ENCODE results near the gene LPCAT2. TPM values are rescaled to one million over a fixed set of nuclear protein-coding genes. Genes with fewer than 3 reads are reported as not detected.

LPCAT2 gene
- total and polyA plus RNA-seq, 2 of the 13 experiments (the other 11 are each of a cell fraction or from before 2014, with no cell fraction given), result 9.9 to 17.6 TPM

DNA sequence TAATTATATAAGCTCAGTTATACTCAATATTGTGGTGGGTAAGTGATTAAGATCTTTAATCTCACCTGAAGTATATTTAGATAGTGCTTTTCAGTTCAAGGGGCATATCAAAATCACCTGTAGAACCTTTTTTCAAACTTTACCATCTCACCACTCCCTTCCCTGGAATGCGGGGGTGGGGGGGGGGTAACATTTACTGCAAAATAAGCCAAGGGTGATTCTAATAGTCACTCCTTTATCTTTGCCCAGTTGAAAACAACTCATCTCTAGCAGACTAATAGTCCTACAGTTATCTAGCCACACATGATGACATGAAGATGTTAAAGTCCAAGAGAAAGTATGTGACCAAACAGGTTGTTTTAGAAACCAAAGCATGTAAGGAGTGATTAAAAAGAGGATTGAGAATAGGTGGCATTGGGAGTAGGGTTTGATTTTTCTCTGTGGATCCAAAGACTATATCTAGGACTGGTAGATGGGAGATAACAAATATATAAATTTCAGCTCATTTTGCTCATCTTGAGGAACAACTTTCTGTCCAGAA lies 21.5 kb downstream of the LPCAT2 start:
- DNase-seq (ENCODE audit: low spot score) (no peak), FAIRE-seq (no peak), ATAC-seq (no peak)
- intact Hi-C loops (cut with micrococcal nuclease; ENCODE audit: unreplicated experiment), result no loop called here
- H3K9me3 ChIP-seq (ENCODE audit: low read length), result no peaks in the 10 kb centered on the region
- ChIA-PET CTCF (ENCODE audit: low intra/inter-chr PET ratio, low total read pairs) (no interaction called here), POLR2A (no interaction called here)
- no peak overlapping the region for H3K9ac ChIP-seq (ENCODE audit: insufficient read depth, low read depth, low read length)
- no peaks in the 10 kb centered on the region for H4K20me1 ChIP-seq (ENCODE audit: insufficient read depth, low read length)
- no peak overlapping the region for H3K4me3 ChIP-seq (replicated peaks in 1 of 3; ENCODE audit: insufficient read depth in 1 of 3, low read depth in 2 of 3, low read length in 3 of 3)
- in situ Hi-C loops (cut with HindIII; ENCODE audit: extremely low pct_ligation_motif_present, low pct_unique_long_range_greater_than_20kb), result no loop called here
- TF ChIP-seq ZNF646 (CRISPR knock-in tag; IDR thresholded peaks at IDR 0.05) (no peak), ZNF678 (CRISPR knock-in tag; IDR thresholded peaks at IDR 0.05) (no peak), ZNF251 (CRISPR knock-in tag; IDR thresholded peaks at IDR 0.05) (no peak), ZNF768 (CRISPR knock-in tag; IDR thresholded peaks at IDR 0.05) (no peak), HOMEZ (CRISPR knock-in tag; IDR thresholded peaks at IDR 0.05; ENCODE audit: low read depth) (no peak), ZNF264 (CRISPR knock-in tag; IDR thresholded peaks at IDR 0.05) (no peak), NFATC3 (CRISPR knock-in tag; IDR thresholded peaks at IDR 0.05) (no peak), ZNF850 (CRISPR knock-in tag; conservative IDR thresholded peaks at IDR 0.05) (no peak), ZBTB2 (CRISPR knock-in tag; IDR thresholded peaks at IDR 0.05; ENCODE audit: low read depth) (no peak)
- TF ChIP-seq, protein P1, sequence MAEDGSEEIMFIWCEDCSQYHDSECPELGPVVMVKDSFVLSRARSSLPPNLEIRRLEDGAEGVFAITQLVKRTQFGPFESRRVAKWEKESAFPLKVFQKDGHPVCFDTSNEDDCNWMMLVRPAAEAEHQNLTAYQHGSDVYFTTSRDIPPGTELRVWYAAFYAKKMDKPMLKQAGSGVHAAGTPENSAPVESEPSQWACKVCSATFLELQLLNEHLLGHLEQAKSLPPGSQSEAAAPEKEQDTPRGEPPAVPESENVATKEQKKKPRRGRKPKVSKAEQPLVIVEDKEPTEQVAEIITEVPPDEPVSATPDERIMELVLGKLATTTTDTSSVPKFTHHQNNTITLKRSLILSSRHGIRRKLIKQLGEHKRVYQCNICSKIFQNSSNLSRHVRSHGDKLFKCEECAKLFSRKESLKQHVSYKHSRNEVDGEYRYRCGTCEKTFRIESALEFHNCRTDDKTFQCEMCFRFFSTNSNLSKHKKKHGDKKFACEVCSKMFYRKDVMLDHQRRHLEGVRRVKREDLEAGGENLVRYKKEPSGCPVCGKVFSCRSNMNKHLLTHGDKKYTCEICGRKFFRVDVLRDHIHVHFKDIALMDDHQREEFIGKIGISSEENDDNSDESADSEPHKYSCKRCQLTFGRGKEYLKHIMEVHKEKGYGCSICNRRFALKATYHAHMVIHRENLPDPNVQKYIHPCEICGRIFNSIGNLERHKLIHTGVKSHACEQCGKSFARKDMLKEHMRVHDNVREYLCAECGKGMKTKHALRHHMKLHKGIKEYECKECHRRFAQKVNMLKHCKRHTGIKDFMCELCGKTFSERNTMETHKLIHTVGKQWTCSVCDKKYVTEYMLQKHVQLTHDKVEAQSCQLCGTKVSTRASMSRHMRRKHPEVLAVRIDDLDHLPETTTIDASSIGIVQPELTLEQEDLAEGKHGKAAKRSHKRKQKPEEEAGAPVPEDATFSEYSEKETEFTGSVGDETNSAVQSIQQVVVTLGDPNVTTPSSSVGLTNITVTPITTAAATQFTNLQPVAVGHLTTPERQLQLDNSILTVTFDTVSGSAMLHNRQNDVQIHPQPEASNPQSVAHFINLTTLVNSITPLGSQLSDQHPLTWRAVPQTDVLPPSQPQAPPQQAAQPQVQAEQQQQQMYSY (CRISPR knock-in tag; IDR thresholded peaks at IDR 0.05), result no peak
- H3K27me3 ChIP-seq (ENCODE audit: control insufficient read depth in 1 of 2, insufficient read depth in 2 of 2, low read length in 2 of 2), result no peaks in the 10 kb centered on the region
- H3K79me2 ChIP-seq (ENCODE audit: insufficient read depth, low read length), result no peaks in the 10 kb centered on the region
- WGBS (ENCODE audit: low lambda C conversion rate), result 88% methylated on average over 1 of the region's 1 CpG
- no peak overlapping the region for H3K4me2 ChIP-seq (ENCODE audit: low read depth, low read length)
- no TSS peak for BruUV-seq (replicated peaks)
- H3K4me1 ChIP-seq (ENCODE audit: insufficient read depth, low read length), result no peaks in the 10 kb centered on the region
- H3K27ac ChIP-seq (ENCODE audit: extremely low read length, insufficient read depth, low read length), result no peak overlapping the region
- peaks cover 1 to 12% of the 10 kb centered on the region in 2 experiments for H3K36me3 ChIP-seq (replicated peaks in 1 of 2; ENCODE audit: control insufficient read depth in 1 of 2, insufficient read depth in 2 of 2, low read length in 2 of 2)
- H2AFZ ChIP-seq (ENCODE audit: low read length), result no peak overlapping the region

Data from HepG2 (cell line).